Calu3 (cell line): ENCODE results near the gene OR2H1. TPM values are rescaled to one million over a fixed set of nuclear protein-coding genes. Genes with fewer than 3 reads are reported as not detected.

Experiments used
- BruUV-seq: library from RNA; stranded (reverse); fragments of 400-500 nt; replicated peaks from 2 replicates; lab custom pipeline; 2021; lab: Mats Ljungman, UMichigan
- CTCF ChIA-PET: fragments of 300-600 bp; sonication (Branson Sonifier 250); formaldehyde crosslinking; loops from one replicate; lab custom pipeline; 2022; ENCODE audit warnings: antibody characterized with exemption; lab: Charles Lee
- DNase-seq: peaks from one replicate; pipeline ENCODE4 v3.0.0; 2022
- H3K27ac Mint-ChIP-seq: one replicate; pipeline ENCODE4 v1.8.0; 2022; ENCODE audit warnings: mixed read lengths; ENCODE audit not compliant: unreplicated experiment
- H3K27me3 Mint-ChIP-seq: one replicate; pipeline ENCODE4 v1.8.0; 2022; ENCODE audit warnings: mixed read lengths; ENCODE audit not compliant: unreplicated experiment
- H3K36me3 Mint-ChIP-seq: one replicate; pipeline ENCODE4 v1.8.0; 2022; ENCODE audit warnings: mild to moderate bottlenecking, moderate library complexity, mixed read lengths; ENCODE audit not compliant: insufficient read depth, unreplicated experiment
- H3K4me1 Mint-ChIP-seq: one replicate; pipeline ENCODE4 v1.8.0; 2022; ENCODE audit warnings: mild to moderate bottlenecking, low read depth, mixed read lengths; ENCODE audit not compliant: unreplicated experiment
- H3K4me3 Mint-ChIP-seq: one replicate; pipeline ENCODE4 v1.8.0; 2022; ENCODE audit warnings: mild to moderate bottlenecking, low read depth, moderate library complexity, mixed read lengths; ENCODE audit not compliant: unreplicated experiment
- H3K9me3 Mint-ChIP-seq: one replicate; pipeline ENCODE4 v1.8.0; 2022; ENCODE audit warnings: low read depth, mixed read lengths; ENCODE audit not compliant: unreplicated experiment
- CTCF ChIP-seq: fragments of 200-600 bp; IDR thresholded peaks from one replicate; pipeline ENCODE4 v1.8.0; 2022; ENCODE audit warnings: antibody characterized with exemption; ENCODE audit not compliant: unreplicated experiment
- intact Hi-C: fragments of 100-400 bp; cut with micrococcal nuclease; formaldehyde crosslinking; loops from one replicate; pipeline ENCODE4 v1.10.0; 2022; ENCODE audit not compliant: unreplicated experiment
- total RNA-seq: library from RNA; stranded (reverse); gene quantifications from 2 replicates; pipeline ENCODE4 v1.2.3, GENCODE V29; 2022

OR2H1 gene
- total RNA-seq, 1 experiment from 2014 or later: not detected

- no TSS peak for BruUV-seq
- Mint-ChIP-seq H3K27me3 (no peaks in the 10 kb centered on the region), H3K27ac (no peak overlapping the region), H3K4me1 (peaks cover 14% of the 10 kb centered on the region), H3K9me3 (peaks cover 7% of the 10 kb centered on the region), H3K36me3 (no peaks in the 10 kb centered on the region), H3K4me3 (no peak overlapping the region)
- DNase-seq: no peak
- CTCF ChIA-PET: interaction anchor here (0.6 to 0.8 kb wide), 2 partner anchors 36 to 124 kb away, joined by 3 read pairs; no protein-coding TSS in a partner anchor
- TF ChIP-seq CTCF: no peak
- intact Hi-C loops: loop anchor here (10.0 kb wide), 1 partner anchor 99 kb away; no protein-coding TSS in a partner anchor
Observed at GRCh38 chr6:29466241-29466640, 9.3 kb downstream of the OR2H1 start.

GRCh38 chr6:29474996-29475395, 18.0 kb downstream of the OR2H1 start:
- no peak for TF ChIP-seq CTCF
- H3K9me3 Mint-ChIP-seq: no peaks in the 10 kb centered on the region
- H3K36me3 Mint-ChIP-seq: no peaks in the 10 kb centered on the region
- H3K4me1 Mint-ChIP-seq: no peaks in the 10 kb centered on the region
- no peak overlapping the region for H3K4me3 Mint-ChIP-seq
- CTCF ChIA-PET: no interaction called here
- DNase-seq: no peak
- intact Hi-C loops: no loop called here
- no TSS peak for BruUV-seq
- no peaks in the 10 kb centered on the region for H3K27me3 Mint-ChIP-seq
- H3K27ac Mint-ChIP-seq: no peak overlapping the region

GRCh38 chr6:29477923-29478450, 21.0 kb downstream of the OR2H1 start:
- no peak for DNase-seq
- no peak overlapping the region for H3K4me3 Mint-ChIP-seq
- no peaks in the 10 kb centered on the region for H3K27me3 Mint-ChIP-seq
- no peaks in the 10 kb centered on the region for H3K36me3 Mint-ChIP-seq
- no peaks in the 10 kb centered on the region for H3K4me1 Mint-ChIP-seq
- BruUV-seq: no TSS peak
- TF ChIP-seq CTCF: no peak
- H3K9me3 Mint-ChIP-seq: peaks cover 2% of the 10 kb centered on the region
- CTCF ChIA-PET: no interaction called here
- no peak overlapping the region for H3K27ac Mint-ChIP-seq
- intact Hi-C loops: no loop called here

GRCh38 chr6:29478740-29479139, 21.8 kb downstream of the OR2H1 start:
- no peak for TF ChIP-seq CTCF
- Mint-ChIP-seq H3K36me3 (no peaks in the 10 kb centered on the region), H3K27me3 (no peaks in the 10 kb centered on the region), H3K4me1 (no peaks in the 10 kb centered on the region), H3K9me3 (peaks cover 2% of the 10 kb centered on the region), H3K4me3 (no peak overlapping the region), H3K27ac (no peak overlapping the region)
- CTCF ChIA-PET: no interaction called here
- BruUV-seq: no TSS peak
- intact Hi-C loops: no loop called here
- DNase-seq: no peak
